Measurements from ENCODE around the gene SYCP2L. TPM values are rescaled to one million over a fixed set of nuclear protein-coding genes. Genes with fewer than 3 reads are reported as not detected.

Gene SYCP2L
- total RNA-seq: not detected
- polyA plus RNA-seq: not detected

DNA sequence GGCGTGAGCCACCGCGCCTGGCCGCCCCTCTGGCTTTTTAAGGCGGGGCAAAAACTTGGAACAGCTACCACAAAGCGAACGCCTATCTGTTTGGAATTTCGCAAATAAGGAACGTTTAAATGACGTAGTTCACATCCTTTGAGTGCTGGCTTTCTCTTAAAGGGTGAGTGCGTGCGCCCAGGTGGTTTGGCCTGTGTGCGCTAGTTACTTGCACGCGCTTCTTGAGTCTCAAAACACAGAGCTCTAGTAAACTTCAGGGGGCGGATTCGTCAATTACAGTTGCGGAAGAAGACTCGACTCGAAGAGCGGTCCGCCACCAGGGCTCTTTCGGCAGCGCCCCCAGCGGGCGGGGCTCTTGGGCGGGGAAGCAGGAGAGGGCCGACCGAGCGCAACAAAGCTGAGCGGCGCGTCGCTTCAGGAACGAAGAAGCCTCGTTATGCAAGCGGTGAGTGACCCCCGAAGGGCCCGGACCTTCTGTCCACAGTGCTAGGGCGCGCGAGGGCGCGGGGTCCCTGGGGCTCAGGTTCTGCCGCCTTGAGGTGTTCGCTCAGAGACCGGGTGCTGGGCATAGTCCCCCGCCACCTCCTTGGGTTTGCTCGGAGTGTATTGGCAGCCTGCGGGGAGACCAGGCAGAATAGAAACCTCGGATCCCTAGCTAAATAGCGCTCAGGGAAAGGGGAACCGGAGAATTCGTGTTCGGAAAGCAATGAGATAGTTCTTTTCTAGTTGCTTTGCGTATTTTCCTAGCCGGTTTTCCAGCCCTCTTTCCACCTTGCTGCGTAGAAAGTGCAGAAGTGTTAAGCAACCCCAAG lies at the start of gene SYCP2L:
SYCP2L (plus strand) TSS at position 362 of the 812 bp plus-strand sequence; CDS start at position 437, 75 bp downstream.
- peaks cover 5% of the 10 kb centered on the region for H3K27me3 ChIP-seq (ENCODE audit: insufficient read depth, low read length, poor library complexity, severe bottlenecking)
- Mint-ChIP-seq H3K4me3 (peak within 1 kb of the TSS in 5 of 7 donors; percentile 49 to 77 (median 61)), H3K9me3 (peaks cover 0 to 16% (median 3%) of the 10 kb centered on the region in 5 donors), H3K27me3 (peaks cover 57 to 78% of the 10 kb centered on the region in 2 donors), H3K4me1 (peaks cover 4 to 18% (median 13%) of the 10 kb centered on the region in 3 donors), H3K36me3 (no peaks in the 10 kb centered on the region), H3K27ac (peak within 1 kb of the TSS in 2 of 8 donors; percentile 15 to 64)
- no peaks in the 10 kb centered on the region for H3K36me3 ChIP-seq (ENCODE audit: insufficient read depth, low read length)
- no peaks in the 10 kb centered on the region for H3K4me1 ChIP-seq (ENCODE audit: insufficient read depth, low read length)
- H3K27ac ChIP-seq (ENCODE audit: low read depth, low read length): peak within 1 kb of the TSS; percentile 64
- CTCF ChIA-PET: no interaction called here
- POLR2A ChIA-PET: no interaction called here
- no peaks in the 10 kb centered on the region for H3K9me3 ChIP-seq (ENCODE audit: low read length)
- H3K4me3 ChIP-seq (ENCODE audit: low read length): no peak within 1 kb of the TSS
- peak in 1 of 5 donors; percentile 1 for DNase-seq

DNA sequence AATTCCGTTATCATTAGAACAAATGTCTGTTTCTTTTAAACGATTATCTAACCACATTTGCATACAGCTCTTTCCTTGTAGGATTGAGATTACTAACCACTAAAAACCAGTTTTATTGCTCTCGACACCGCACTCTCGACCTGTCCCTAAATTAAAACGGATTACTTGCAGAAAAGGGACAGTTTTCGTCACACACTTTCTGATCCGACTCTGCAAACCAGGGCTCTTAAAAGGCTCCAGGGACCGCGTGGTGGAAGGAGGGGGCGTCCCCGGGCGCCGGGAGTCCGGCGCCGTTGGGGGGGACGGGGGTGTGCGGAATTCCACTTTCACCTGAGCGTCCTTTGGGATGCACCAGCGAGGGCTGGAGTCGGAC lies 49.2 kb upstream of the SYCP2L start:
- peaks cover 18% of the 10 kb centered on the region for H3K4me1 ChIP-seq (ENCODE audit: insufficient read depth, low read length)
- Mint-ChIP-seq H3K4me1 (peaks cover 17 to 24% (median 21%) of the 10 kb centered on the region in 3 donors), H3K27me3 (peaks cover 40 to 74% of the 10 kb centered on the region in 2 donors), H3K27ac (peak overlapping the region in 7 of 8 donors; percentile 62 to 92 (median 87)), H3K36me3 (peaks cover 0 to 5% (median 0%) of the 10 kb centered on the region in 3 donors), H3K4me3 (peak overlapping the region; percentile 70 to 85 (median 76)), H3K9me3 (peaks cover 0 to 7% (median 3%) of the 10 kb centered on the region in 5 donors)
- ChIA-PET CTCF (no interaction called here), POLR2A (interaction anchor here (1.0 kb wide), 1 partner anchor 143 kb away, joined by 3 read pairs; the partner anchor contains the start of genes C6orf52 and PAK1IP1)
- no peaks in the 10 kb centered on the region for H3K9me3 ChIP-seq (ENCODE audit: low read length)
- H3K27ac ChIP-seq (ENCODE audit: low read depth, low read length): peak overlapping the region; percentile 42
- DNase-seq: peak in 2 of 5 donors; percentile 23 to 40
- H3K4me3 ChIP-seq (ENCODE audit: low read length): peak overlapping the region; percentile 27
- H3K27me3 ChIP-seq (ENCODE audit: insufficient read depth, low read length, poor library complexity, severe bottlenecking): peaks cover 18% of the 10 kb centered on the region
- H3K36me3 ChIP-seq (ENCODE audit: insufficient read depth, low read length): no peaks in the 10 kb centered on the region

DNA sequence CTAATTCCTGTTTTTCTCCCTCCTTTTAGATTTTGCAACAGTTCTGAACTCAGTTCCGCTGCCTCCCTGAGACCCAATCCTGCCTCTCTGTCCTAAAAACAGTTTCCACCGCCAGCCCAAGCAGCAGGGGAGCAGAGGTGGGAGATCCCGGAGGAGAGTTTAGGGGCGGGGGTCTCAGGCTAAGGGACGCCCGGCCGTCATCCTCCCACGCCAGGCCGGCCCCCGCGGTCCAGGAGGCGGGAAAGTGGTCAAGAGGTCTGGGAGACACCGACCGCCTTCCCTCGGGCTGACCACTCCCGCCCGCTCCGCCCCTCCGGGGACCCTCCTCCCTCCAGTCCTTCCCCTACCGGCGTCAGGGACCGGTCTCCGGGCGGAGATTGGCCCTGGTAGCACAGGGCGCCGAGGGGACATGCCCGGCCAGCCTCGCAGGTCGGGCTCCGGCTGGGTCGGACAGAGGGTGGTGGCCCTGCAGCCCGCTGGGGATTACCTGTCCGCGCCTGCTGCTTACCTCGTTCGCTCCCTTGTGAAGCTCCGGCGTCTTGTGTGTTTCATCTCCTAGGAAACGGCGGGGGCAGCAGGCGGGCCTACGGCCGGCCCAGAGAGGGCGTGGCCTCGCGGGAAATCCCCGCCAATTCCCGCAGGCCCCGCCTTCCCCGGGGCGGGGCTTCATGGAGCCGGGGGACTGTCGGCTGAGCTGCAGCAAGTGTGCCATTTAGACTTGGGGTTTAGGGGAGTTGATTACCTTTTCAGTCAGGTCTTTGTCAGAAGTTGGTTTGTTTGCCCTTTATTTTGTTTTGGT lies 48.7 kb upstream of the SYCP2L start, which contains the start of gene MAK:
MAK (minus strand) TSS at position 545 of the 799 bp plus-strand sequence. CDS start 7,891 bp downstream, outside the sequence.
- Mint-ChIP-seq H3K4me3 (peak within 1 kb of the TSS; percentile 76 to 85 (median 81)), H3K4me1 (peaks cover 17 to 24% (median 21%) of the 10 kb centered on the region in 3 donors), H3K36me3 (peaks cover 0 to 5% (median 0%) of the 10 kb centered on the region in 3 donors), H3K27ac (peak within 1 kb of the TSS in 7 of 8 donors; percentile 62 to 92 (median 87)), H3K9me3 (peaks cover 0 to 7% (median 3%) of the 10 kb centered on the region in 5 donors), H3K27me3 (peaks cover 40 to 74% of the 10 kb centered on the region in 2 donors)
- Histone ChIP-seq H3K4me1 (ENCODE audit: insufficient read depth, low read length) (peaks cover 18% of the 10 kb centered on the region), H3K4me3 (ENCODE audit: low read length) (peak within 1 kb of the TSS; percentile 27), H3K9me3 (ENCODE audit: low read length) (no peaks in the 10 kb centered on the region), H3K27me3 (ENCODE audit: insufficient read depth, low read length, poor library complexity, severe bottlenecking) (peaks cover 18% of the 10 kb centered on the region), H3K36me3 (ENCODE audit: insufficient read depth, low read length) (no peaks in the 10 kb centered on the region), H3K27ac (ENCODE audit: low read depth, low read length) (peak within 1 kb of the TSS; percentile 42)
- CTCF ChIA-PET: no interaction called here
- POLR2A ChIA-PET: interaction anchor here (0.7 to 1.0 kb wide), 2 partner anchors 144 to 310 kb away, joined by 3 read pairs; partner anchors contain the start of genes C6orf52 and PAK1IP1
- peak; percentile 75 to 93 (median 88) for DNase-seq

DNA sequence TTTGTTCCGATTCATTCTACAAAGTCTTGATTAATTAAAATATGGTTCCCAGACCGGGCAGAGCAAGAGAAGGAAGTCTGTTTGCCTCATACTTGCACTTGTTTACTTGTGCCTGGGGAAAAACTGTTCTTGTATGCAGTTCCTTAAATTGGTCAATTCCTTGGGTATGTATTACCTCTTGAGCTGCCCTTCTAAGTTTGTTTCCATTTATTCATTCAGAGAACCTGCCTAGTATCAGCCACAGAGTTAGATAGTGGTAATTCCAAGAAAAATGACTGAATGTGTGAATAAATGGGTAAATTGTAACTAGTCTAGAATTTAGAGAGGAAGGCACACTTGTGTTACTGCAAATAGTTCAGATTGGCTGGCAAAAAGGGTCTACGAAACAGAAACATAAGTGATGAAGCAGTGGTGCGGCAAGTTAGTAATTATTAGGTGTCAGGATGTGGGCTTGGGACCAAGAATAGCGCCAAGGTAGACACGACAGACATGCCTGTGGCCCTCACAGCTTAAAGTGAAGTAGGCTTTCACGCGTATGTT lies 48.0 kb upstream of the SYCP2L start:
- Histone ChIP-seq H3K27me3 (ENCODE audit: insufficient read depth, low read length, poor library complexity, severe bottlenecking) (peaks cover 18% of the 10 kb centered on the region), H3K27ac (ENCODE audit: low read depth, low read length) (peak overlapping the region; percentile 9), H3K9me3 (ENCODE audit: low read length) (no peaks in the 10 kb centered on the region), H3K4me1 (ENCODE audit: insufficient read depth, low read length) (peaks cover 18% of the 10 kb centered on the region), H3K4me3 (ENCODE audit: low read length) (peak overlapping the region; percentile 27), H3K36me3 (ENCODE audit: insufficient read depth, low read length) (no peaks in the 10 kb centered on the region)
- ChIA-PET POLR2A (interaction anchor here (0.7 kb wide), 1 partner anchor 310 kb away, joined by 3 read pairs; no protein-coding TSS in a partner anchor), CTCF (no interaction called here)
- H3K27ac Mint-ChIP-seq: peak overlapping the region in 7 of 8 donors; percentile 21 to 87 (median 70)
- H3K4me1 Mint-ChIP-seq: peaks cover 17 to 24% (median 21%) of the 10 kb centered on the region in 3 donors
- H3K4me3 Mint-ChIP-seq: peak overlapping the region; percentile 75 to 85 (median 81)
- peaks cover 0 to 5% (median 0%) of the 10 kb centered on the region in 3 donors for H3K36me3 Mint-ChIP-seq
- H3K27me3 Mint-ChIP-seq: peaks cover 40 to 79% of the 10 kb centered on the region in 2 donors
- no peak for DNase-seq
- H3K9me3 Mint-ChIP-seq: peaks cover 0 to 7% (median 3%) of the 10 kb centered on the region in 5 donors

DNA sequence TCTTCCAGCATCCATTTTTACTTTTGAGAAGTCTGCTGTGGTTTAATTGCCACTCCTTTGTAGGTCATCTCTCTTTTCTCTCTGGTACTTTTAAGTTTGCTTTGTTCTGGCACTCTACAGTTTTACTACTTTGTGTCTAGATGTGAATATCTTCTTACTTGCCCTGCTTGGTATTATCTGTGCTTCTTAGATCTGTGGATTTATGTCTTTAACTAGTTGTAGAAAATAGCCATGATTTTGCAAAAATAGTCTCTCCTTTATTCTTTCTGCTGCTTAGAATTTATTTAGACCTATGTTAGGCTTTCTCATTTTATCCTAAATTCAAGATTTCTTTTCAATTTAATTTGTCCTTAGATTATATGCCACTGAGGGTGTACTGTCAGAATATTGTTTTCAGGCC lies 43.3 kb upstream of the SYCP2L start:
- CTCF ChIA-PET: no interaction called here
- POLR2A ChIA-PET: no interaction called here
- peak overlapping the region in 1 of 8 donors; percentile 23 for H3K27ac Mint-ChIP-seq

DNA sequence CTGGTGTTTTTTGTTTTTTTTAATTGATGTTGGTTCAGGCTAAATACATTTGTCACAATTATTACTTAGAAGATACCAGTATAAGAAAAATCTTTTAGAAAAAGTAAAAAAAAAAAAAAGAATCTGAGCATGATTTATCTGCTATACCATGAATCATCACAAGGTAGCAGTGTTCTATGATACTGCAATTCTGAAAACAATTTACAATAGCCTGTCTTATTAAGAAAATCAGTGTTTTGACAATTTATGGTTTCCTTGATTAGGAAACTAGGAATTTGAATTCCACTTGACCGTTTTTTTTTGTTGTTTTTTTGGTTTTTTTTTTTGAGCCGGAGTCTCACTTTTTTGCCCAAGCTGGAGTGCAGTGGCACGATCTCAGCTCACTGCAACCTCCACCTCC lies 39.2 kb upstream of the SYCP2L start:
- ChIA-PET CTCF (no interaction called here), POLR2A (no interaction called here)
- H3K27me3 Mint-ChIP-seq: peaks cover 13 to 22% of the 10 kb centered on the region in 2 donors
- H3K9me3 Mint-ChIP-seq: peaks cover 0 to 3% (median 0%) of the 10 kb centered on the region in 5 donors
- Histone ChIP-seq H3K27me3 (ENCODE audit: insufficient read depth, low read length, poor library complexity, severe bottlenecking) (no peaks in the 10 kb centered on the region), H3K36me3 (ENCODE audit: insufficient read depth, low read length) (no peaks in the 10 kb centered on the region), H3K27ac (ENCODE audit: low read depth, low read length) (no peak overlapping the region), H3K4me3 (ENCODE audit: low read length) (no peak overlapping the region), H3K9me3 (ENCODE audit: low read length) (no peaks in the 10 kb centered on the region), H3K4me1 (ENCODE audit: insufficient read depth, low read length) (no peaks in the 10 kb centered on the region)
- no peaks in the 10 kb centered on the region for H3K4me1 Mint-ChIP-seq
- DNase-seq: no peak
- H3K4me3 Mint-ChIP-seq: no peak overlapping the region
- no peak overlapping the region for H3K27ac Mint-ChIP-seq
- peaks cover 0 to 6% (median 2%) of the 10 kb centered on the region in 3 donors for H3K36me3 Mint-ChIP-seq

More for the DNA sequence above, 43.3 kb upstream of the SYCP2L start:
- H3K4me1 ChIP-seq (ENCODE audit: insufficient read depth, low read length): peaks cover 6% of the 10 kb centered on the region
- peaks cover 0 to 2% (median 0%) of the 10 kb centered on the region in 3 donors for H3K36me3 Mint-ChIP-seq
- H3K4me1 Mint-ChIP-seq: peaks cover 6 to 7% (median 7%) of the 10 kb centered on the region in 3 donors
- peaks cover 9% of the 10 kb centered on the region for H3K27me3 ChIP-seq (ENCODE audit: insufficient read depth, low read length, poor library complexity, severe bottlenecking)
- H3K4me3 ChIP-seq (ENCODE audit: low read length): no peak overlapping the region
- H3K9me3 ChIP-seq (ENCODE audit: low read length): no peaks in the 10 kb centered on the region
- H3K9me3 Mint-ChIP-seq: no peaks in the 10 kb centered on the region
- DNase-seq: no peak
- peaks cover 24 to 43% of the 10 kb centered on the region in 2 donors for H3K27me3 Mint-ChIP-seq
- H3K27ac ChIP-seq (ENCODE audit: low read depth, low read length): no peak overlapping the region
- no peak overlapping the region for H3K4me3 Mint-ChIP-seq
- H3K36me3 ChIP-seq (ENCODE audit: insufficient read depth, low read length): no peaks in the 10 kb centered on the region

DNA sequence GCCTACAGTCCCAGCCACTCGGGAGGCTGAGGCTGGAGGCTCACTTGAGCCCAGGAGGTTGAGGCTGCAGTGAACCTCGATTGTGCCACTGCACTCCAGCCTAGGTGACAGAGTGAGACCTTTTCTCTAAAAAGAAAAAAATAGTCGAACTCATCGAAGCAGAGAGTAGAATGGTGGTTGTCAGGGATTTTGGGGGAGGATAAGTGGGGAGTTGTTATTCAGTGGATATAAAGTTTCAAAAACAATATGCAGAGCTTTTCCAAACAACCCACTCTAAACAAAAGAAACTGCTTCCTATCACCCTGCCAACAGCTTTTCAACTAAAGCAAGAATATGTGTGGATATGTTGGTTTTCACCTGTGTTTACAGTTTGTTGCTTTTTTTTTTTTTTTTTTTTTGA lies 37.0 kb upstream of the SYCP2L start:
- Mint-ChIP-seq H3K27ac (no peak overlapping the region), H3K27me3 (peaks cover 16 to 25% of the 10 kb centered on the region in 2 donors), H3K36me3 (peaks cover 2 to 18% (median 2%) of the 10 kb centered on the region in 3 donors), H3K4me1 (no peaks in the 10 kb centered on the region), H3K9me3 (peaks cover 10 to 15% (median 13%) of the 10 kb centered on the region in 5 donors), H3K4me3 (no peak overlapping the region)
- H3K4me1 ChIP-seq (ENCODE audit: insufficient read depth, low read length): no peaks in the 10 kb centered on the region
- H3K27ac ChIP-seq (ENCODE audit: low read depth, low read length): no peak overlapping the region
- H3K4me3 ChIP-seq (ENCODE audit: low read length): no peak overlapping the region
- H3K27me3 ChIP-seq (ENCODE audit: insufficient read depth, low read length, poor library complexity, severe bottlenecking): no peaks in the 10 kb centered on the region
- DNase-seq: no peak
- no peaks in the 10 kb centered on the region for H3K36me3 ChIP-seq (ENCODE audit: insufficient read depth, low read length)
- ChIA-PET CTCF (no interaction called here), POLR2A (no interaction called here)
- no peaks in the 10 kb centered on the region for H3K9me3 ChIP-seq (ENCODE audit: low read length)
